NCI-H2171 (cell line): ENCODE results near the gene ZNF8.
"Not testable (repeated sequence)": the region's sequence is repeated elsewhere in the genome, so short reads cannot be mapped to it uniquely, and the experiment has no call there.

Source experiments
- DNase-seq: peaks from one replicate; lab custom pipeline; 2025; lab: John Stamatoyannopoulos, UW

ZNF8 gene

DNA sequence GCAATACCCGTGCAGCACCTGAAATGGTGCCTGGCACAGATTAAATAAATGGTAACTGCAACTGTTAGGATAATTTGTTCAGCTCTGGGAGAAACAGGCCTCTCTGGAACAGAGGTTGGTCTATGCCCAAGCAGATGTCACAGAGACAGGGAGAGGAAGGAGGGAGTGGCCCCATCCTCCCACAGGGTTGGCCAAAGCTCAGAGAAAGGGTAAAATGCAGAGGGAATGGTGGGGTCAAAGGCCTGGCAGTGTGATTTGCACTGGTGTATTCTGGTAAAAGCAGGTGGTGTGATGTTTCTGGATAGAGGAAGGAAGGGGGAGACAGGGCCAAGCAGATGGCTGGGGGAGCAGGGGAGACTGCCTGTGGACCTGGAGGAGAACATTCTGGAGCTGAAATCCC, 57.5 kb downstream of the ZNF8 start:
- DNase-seq, result no peak

DNA sequence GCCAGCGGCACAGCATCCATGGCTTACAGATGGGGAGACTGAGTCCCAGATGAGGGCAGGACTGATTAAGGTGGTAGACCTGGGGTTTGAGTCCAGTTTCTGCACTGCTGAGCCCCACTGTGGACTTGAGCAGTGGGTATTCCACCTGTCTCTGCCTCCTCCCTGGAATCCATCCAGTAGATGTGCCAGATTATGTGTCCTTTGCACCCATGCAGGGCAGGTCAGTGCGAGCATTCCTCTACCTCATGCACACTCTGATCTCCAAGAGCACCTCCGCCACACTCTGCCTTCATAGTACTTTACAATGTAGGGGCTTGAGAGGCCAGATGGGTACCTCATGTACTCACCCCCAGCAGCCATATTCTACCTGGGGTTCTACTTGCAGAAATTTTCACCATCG, 58.1 kb downstream of the ZNF8 start:
- no peak for DNase-seq

DNA sequence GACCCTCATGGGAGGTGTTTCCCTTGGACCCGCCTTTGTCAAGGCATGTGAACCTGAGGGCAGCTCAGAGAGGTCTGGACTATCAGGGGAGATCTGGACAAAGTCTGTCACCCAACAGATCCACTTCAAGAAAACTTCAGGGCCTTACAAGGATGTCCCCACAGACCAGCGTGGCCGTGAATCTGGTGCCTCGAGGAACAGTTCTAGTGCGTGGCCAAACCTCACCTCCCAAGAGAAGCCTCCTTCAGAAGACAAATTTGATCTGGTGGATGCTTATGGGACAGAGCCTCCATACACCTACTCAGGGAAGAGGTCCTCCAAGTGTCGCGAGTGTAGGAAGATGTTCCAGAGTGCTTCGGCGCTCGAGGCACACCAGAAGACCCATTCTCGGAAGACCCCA, 59.6 kb downstream of the ZNF8 start:
- no peak for DNase-seq

- no peak for DNase-seq
Observed at GRCh38 chr19:58338825-58339558, 60.2 kb downstream of the ZNF8 start.

GRCh38 chr19:58345558-58345957, 66.8 kb downstream of the ZNF8 start:
- DNase-seq, result no peak

DNA sequence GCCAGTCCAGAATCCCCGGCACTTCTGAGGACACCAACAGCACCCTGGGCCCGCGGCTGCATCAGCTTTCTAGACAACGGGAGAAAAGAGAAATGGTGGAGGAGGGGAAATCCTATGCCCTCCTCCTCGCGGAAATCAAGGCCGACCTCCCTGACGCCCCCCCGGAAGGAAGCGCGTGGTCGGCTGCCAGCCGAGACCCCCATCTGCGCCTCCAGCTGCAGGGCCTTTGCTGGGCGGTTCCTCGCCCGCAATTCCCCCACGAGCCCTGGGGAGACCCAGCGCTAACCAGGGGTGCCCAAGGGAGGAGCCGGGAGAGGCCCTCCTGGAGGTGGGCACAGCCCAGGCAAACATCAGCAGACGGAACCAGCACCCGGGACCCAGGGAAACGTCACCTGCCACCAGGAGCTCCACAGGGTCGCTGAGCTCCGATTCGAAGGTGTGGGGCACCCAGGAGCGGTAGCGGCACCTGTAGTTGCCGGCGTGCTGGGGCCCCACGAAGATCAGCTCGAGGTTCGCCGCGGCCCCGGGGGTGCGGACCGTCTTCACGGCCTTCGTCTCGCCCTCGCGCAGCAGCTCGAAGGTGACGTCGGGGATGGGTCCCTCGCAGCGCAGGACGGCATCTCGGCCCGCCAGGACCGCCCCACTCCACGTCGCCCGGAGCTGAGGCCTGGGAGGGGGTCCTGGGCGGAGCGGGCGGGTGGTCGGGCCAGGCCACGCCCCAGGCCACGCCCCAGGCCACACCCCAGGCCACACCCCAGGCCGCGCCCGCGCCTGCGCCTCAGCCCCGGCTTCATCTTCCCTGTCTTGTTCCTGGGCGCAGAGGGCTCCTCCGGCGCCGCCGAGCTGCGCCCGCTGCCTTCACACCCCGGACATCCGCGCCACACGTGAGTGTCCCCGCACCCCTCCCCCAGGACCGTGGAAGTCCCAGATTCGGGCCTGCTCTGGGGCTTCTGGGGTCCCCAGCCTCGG, 68.5 kb downstream of the ZNF8 start:
- peak; percentile 72 for DNase-seq

DNA sequence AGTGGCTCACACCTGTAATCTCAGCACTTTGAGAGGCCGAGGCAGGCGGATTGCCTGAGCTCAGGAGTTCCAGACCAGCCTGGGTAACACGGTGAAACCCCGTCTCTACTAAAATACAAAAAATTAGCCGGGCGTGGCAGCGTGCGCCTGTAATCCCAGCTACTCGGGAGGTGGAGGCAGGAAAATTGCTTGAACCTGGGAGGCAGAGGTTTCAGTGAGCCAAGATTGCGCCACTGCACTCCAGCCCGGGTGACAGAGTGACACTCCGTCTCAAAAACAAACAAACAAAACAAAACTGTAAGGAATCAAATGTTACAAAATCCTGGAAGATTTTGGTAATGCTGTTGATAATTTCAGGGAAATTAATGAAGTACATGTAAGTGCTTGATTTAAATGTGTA, 69.3 kb downstream of the ZNF8 start:
- DNase-seq, result not testable (repeated sequence)

DNA sequence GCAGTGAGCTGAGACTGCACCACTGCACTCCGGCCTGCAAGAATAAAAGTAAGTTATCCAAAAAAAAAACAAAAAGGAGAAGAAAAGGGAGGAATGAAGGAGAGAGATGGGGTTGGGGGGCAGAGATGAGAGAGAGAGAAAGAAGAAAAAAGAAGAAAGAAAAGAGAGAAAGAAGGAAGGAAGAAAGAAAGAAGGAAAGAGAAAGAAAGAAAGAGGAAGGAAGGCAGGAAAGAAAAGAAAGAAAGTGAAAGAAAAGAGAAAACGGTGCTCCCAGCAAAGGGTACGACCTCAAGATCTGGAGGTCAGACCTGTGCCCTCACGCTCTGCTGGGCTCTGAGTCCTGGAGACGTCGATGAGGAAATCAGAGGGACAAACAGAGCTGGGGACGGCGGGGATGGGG, 70.8 kb downstream of the ZNF8 start:
- DNase-seq, result no peak

DNA sequence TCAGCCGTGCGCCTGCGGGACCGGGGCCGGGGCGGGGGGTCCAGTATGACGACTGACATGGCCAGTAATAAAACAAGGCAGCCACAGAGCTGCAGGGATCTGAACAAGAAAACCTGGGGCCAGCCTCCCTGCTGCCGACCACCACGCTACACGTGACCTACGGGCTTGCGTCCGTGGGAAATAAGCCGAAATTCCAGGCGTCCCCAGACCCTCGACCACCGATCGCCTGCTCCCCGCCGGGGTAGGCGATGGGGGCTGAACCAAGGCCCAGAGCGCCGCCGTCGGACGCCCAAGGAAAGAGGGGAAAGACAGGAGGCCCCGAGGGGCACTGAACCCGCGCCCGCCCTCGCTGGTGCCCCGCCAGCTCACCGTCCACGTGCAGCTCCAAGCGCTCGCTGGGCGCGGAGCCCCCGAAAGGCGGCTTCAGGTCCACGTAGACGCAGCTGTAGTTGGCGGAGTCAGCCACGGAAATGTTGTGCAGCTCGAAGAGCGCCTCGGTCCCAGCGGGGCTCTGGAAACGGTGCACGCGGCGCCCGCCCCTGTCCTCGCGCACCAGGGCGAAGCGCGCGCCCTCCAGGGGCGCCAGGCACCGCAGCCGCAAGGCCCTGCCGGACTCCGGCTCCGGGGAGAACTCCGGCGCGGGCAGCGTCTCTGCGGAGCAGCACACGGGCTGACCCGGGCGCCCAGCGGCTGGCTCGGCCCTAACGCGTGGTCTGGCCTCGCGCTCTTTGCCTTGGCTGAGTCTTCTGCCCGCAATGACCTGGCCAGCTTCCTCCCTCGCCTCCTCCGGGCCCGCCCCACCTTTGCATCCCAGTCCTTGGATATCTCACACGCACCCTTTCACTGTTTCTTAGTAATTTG, 71.5 kb downstream of the ZNF8 start:
- no peak for DNase-seq

DNA sequence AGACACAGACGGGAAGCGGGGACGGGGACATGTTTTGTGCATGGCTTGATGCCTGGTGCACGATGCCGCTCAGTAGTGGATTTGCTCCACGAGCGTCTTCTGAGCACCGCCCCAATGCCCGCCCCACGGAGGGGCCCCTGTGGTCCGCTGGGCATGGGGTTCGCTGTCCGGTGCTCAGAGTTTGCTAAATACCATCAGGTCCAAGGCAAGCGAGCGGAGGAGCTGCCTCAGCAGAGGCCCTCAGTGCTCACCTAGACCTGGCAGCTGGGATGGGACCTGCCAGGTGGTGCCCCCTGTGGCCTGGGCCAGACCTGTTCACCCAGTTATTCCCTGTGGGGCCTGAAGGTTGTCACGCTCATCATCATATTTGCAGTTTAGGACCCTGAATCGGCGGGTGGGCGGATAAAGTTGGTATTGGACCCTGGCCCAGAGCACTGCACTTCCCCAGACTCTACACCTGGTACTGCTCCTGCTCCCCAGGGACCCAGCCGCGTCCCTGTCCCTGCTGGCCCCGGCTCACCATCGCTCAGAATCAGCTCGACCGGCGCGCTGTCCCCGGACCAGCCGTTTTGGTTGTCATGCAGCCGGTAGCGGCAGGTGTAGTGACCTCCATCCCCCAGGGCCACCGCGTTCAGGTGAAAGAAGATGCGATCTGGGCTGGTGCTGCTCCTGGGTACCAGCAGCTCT, 72.3 kb downstream of the ZNF8 start:
- DNase-seq, result no peak

- DNase-seq, result no peak
Observed at GRCh38 chr19:58351558-58351878, 72.8 kb downstream of the ZNF8 start.

DNA sequence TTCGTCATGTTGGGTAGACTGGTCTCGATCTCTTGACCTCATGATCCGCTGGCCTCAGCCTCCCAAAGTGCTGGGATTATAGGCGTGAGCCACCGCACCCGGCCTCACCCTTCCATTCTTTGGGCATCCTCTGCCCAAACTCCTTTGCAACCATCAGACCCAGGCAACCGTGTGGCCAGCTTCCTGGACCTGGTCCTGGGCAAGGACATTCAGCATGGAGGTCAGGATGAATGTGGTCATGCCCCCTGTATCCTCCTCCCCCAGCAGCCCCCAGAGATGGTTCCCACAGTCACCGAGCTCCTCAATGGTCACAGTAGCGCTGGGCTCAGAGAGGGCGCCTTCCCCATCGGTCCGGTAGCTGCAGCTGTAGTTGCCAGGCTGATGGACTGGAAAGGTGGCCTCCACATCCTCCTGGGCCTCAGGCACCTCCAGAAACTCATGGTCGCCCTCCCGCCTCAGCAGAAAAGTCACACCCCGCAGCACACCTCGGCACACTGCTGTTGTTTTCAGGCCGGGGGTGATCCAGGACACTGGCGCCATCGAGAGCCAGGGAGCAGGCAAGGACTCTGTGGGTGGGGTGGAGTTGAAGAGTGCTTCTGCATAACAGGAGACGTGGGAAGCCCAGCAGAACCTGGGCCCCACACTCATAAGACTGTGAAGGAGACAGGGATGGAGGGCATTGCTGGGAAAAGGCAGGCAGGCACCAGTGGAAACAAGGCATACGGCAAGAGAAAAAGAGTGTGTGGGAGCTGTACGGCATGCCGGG, 73.4 kb downstream of the ZNF8 start:
- DNase-seq, result no peak
